Measurements from ENCODE around the gene KIRREL3.
"Not testable (repeated sequence)": the region's sequence is repeated elsewhere in the genome, so short reads cannot be mapped to it uniquely, and the experiment has no call there.

The KIRREL3 gene

GRCh38 chr11:126409620-126409985, 591.0 kb downstream of the KIRREL3 start:
- no peak for DNase-seq

GRCh38 chr11:126408901-126409619, 591.5 kb downstream of the KIRREL3 start:
- DNase-seq = no peak

DNA sequence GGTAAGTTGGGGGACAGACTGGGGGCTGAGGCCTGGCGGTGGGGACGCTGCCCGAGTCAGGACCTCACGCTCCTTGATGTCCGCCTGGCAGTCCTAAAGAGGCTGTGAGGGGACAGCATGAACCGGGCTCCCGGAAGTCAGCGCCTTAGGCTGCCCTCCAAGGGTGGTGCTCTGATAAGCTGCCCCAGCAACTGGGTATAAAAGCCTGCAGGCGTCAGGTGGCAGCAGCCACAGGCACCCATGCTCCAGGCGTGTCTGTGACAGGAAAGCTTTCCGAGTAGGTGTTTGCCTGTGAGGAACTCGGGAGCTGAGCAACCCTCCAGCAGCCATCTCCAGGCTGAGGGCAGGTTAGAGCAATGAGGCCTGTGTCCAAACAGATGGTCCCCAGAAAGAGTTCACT, 592.1 kb downstream of the KIRREL3 start:
- no peak for DNase-seq

- DNase-seq = no peak
Observed at GRCh38 chr11:126407682-126408288, 592.8 kb downstream of the KIRREL3 start.

DNA sequence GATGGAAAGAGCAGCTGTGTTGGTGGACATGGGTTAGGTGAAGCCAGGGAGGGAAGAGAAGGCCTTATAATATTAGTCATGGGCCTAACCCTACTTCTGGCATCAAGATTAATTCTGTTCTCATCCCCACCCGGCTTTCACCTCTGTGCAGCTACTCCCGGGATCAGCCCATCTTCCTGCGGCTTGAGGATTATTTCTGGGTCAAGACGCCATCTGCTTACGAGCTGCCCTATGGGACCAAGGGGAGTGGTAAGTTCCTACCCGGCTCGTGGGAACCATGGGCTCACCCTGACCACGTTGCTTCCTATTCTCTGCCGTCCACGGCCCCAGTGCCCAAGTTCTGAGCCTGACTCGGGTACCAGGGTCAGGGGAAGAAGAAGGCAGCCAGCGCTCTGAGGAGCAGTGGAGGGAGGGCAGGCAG, 593.5 kb downstream of the KIRREL3 start:
- DNase-seq = no peak

- DNase-seq = no peak
Observed at GRCh38 chr11:126406368-126406767, 594.2 kb downstream of the KIRREL3 start.

GRCh38 chr11:126405906-126406305, 594.7 kb downstream of the KIRREL3 start:
- no peak for DNase-seq

DNA sequence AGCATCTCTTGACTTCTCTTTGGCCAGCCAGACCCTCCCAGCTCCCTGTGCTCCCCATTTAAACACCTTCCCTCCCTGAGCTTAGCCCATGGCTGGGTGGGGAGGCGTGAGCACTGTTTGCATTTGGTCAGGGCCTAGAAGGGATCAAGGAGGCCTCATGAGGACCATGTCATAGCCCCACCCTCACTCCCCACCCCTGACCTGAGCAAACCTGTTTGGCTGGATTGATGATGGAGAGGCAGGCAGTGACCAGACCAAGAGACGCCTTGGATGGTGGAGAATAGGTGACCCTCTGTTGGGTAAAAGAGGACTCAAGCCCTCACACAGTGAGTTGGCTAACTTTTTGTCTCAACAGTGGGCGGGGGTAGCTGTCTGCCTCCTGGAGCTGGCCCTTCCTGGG, 595.2 kb downstream of the KIRREL3 start:
- DNase-seq = no peak

DNA sequence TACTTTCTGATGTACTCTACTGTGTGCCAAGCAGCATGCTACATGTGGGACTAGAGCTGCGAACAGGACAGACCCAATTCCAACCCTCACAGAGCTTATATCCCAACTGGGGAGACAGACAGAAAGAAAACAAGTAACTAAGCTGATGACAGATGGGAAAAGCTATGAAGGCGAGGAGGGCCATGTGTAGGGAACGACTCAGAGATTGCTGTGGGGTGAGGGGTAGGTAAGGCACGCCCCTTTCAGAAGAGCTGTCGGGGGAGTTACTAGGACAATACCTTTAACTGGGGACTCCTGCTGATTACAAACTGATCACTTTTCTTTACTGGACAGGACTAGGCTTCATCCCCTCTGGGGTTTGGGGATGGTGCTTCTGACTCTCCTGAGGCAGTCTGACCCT, 596.2 kb downstream of the KIRREL3 start:
- no peak for DNase-seq

DNA sequence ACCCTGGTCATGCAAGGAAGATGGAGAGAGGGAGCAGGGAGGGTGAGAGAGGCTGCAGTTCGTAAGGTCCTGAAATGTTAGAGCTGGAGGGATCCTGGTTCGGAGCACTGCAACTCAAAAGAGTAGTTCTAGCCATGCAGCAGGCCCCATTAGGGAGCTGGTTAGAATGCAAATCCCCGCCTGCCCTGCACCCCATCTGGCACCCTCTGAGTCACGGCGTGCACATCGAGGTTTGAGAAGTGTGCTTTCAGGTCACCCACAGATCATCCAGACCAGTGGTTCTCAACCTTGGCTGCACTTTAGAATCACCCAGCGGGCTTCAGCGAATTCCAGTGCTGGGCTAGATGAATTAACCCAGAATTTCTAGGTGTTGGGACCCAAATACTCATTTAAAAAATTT, 596.9 kb downstream of the KIRREL3 start:
- DNase-seq = no peak

DNA sequence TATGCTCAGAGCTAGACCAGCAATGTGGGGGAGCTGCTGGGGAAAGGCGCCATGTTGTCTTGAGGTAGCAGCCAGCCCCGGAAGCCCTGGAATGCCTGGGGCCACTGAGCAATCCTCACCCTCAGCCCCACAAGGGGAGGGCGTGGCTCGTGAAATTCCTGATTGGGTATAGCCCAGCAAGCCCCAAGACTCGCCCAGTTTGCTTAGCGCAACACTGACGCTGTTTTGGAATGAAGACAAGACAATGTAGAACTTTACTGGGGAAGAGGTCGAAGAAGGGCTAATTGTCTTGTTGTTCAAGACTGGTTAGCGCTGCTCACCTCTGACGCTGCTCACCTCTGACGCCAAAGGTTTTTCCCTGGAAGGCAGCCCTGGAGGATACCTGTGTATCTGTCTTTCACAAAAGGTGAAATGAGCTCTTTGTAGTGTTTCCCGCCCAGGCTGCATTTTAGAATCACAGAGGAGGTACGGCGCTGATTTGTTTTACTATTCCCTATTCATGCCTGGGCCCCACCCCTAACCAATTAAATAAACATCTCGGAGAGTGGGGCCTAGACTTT, 597.5 kb downstream of the KIRREL3 start:
- DNase-seq = no peak

- DNase-seq = no peak
Observed at GRCh38 chr11:126400479-126400878, 600.1 kb downstream of the KIRREL3 start.

DNA sequence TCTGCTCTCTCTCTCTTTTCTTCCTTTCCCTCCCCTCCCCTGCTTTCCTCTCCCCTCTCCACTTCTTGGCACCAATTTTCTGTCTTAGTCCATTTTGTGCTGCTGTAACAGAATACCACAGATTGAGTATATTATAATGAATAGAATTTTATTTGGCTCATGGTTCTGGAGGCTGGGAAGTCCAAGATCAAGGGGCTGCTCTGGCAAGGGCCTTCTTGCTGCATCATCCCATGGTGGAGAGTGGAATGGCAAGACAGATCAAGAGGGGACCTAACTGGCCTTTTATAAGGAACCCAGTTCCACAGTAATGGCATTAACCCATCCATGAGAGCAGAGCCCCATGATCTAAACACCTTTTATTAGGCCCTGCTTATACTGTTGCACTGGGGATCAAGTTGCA, 600.6 kb downstream of the KIRREL3 start:
- DNase-seq = no peak

DNA sequence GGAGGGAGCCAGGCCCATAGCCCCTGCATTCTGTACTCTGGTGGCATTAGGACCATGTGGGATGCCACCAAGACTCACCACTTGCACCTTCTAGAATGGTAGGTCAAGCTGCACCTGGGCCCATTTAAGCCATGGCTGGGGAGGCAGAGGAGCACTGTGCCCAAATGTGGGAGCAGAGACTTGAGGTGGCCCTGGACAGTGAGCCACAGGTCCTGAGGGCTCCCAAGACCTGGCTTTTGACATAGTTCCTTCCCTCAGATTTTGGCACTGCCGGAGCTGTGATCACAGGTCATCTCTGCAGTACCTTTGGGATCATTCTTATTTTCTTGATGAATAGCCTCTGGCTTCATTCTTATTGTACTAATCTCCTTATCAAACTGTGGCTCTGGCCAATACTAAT, 601.8 kb downstream of the KIRREL3 start:
- DNase-seq = no peak

DNA sequence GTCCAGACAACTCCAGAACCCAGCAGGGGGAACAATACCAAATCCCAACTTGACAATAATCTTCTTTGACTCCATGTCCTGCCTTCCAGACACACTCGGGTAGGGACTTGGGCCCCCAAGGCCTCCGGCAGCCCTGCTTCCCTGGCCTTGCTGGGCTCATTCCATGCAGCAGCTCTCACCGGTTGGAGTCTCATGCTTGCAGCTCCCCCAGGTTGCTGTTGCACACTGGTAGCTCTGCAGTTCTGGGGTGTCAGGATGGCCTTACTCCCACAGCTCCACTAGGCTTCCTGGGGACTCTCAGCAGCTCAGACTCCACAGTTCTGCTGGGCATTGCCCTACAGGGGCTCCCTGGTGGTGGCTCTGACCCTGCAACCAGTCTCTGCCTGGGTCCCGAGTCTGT, 602.3 kb downstream of the KIRREL3 start:
- no peak for DNase-seq

- DNase-seq = no peak
Observed at GRCh38 chr11:126396965-126397364, 603.6 kb downstream of the KIRREL3 start.

DNA sequence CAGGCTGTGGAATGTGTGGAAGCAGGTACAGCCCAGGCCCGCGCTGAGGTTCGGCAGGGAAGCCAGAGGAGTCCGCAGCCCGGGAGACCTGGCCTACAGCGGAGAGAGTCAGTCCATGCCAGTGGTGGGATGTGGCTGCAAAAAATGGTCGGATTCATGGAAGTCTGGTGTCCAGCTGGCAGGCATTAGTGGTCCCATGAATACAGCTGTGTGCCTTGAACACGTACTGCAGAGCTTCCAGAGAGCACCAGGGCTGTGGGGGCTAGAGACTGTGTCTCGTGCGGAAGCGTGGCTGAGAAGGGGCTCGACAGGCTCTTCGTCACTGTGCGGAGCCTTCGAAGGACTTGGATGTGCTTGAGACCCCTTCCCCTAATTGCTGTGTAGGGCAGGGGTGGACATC, 604.3 kb downstream of the KIRREL3 start:
- DNase-seq = not testable (repeated sequence)

- not testable (repeated sequence) for DNase-seq
Observed at GRCh38 chr11:126395784-126396183, 604.8 kb downstream of the KIRREL3 start.

DNA sequence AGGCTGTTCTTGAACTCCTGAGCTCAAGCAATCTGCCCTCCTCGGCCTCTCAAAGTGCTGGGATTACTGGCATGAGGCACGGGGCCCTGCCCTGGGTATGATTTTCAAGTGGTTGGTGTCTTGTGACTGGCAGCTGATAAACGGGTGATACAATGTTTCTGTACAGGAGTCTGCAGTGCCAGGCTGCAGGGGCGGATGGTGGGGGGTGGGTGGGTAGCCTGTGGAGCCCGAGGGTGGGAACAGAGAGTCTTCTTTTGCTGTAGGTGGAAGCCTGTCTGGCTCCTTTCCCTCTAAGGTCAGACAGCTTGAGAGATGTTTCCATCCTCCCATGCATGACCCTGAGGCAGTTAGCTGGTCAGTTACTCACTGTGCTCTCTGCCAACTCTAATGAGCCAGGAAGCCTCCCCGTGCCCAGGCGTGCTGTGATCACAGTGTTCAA, 605.9 kb downstream of the KIRREL3 start:
- not testable (repeated sequence) for DNase-seq

GRCh38 chr11:126394036-126394435, 606.5 kb downstream of the KIRREL3 start:
- DNase-seq = no peak

DNA sequence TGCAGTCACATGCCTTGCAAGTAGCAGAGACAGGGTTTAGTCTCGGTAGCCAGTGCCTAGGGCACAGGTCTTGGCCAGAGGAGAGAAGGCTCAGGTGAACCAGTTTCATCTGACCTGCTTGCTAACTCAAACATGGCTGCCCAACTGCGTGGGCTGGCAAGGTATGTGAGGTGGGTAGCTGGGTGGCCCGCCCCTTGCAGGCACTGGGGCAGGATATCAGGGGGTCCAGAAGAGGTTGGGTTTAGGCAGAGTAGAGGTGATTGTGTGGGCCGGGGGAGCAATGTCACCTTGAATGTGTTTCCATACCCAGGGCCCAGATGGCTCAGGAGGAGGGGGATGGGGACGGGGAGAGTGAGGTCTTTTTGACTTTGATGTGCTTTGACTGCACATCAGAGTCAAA, 607.4 kb downstream of the KIRREL3 start:
- no peak for DNase-seq

DNA sequence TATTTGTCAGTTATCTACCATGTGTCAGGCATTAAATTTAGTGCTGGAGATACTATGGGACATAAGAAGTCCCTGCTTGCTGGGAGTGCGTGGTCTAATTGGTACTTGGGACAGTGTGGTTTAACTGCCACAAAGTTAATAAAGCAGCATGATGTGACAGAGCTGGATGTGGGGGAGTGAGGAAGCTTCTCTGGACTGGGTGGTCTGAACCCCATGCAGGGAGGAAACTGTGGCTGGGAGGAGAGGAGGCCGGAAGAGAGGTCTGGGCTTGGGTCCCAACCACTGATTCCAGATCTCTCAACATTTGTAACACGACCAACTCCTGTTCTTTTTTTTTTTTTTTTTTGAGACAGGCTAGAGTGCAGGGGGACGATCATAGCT, 607.9 kb downstream of the KIRREL3 start:
- DNase-seq = no peak

DNA sequence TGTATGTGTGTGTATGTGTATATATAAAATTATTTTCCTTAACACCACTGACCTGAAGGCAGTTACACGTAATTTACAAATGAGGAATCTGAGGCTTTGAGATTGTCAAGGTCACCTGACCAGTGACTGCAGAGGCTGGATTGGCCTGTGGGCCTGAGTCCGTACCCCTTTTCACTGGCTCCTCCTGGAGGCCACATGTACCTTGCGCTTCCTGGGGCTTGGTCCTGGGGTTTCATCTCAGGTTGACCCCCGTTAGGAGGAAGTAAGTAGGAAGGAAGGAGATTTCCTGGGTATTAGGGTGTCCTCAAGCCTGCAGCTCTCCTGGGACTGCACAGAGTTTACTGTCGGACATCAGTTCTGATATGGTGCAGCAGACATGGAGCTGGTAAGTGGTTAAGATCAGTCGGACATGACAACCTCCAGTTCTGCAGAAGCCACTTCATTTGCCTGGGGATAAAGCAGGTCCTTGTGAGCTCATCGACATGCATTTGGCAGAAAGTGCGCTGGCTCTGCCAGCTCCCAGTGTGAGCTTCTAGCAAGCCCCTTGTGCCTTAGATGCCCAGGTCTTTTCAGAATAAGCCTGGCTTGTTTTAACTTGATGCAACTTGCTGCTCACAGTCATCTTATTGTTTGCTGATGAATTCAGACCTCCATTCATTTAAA, 608.5 kb downstream of the KIRREL3 start:
- DNase-seq = no peak
